ENCODE results near the gene ATP5F1E.

GRCh38 chr20:58986286-58986967 lies 45.7 kb downstream of the ATP5F1E start:
- no peak for TF ChIP-seq CTCF (IDR thresholded peaks at IDR 0.05)
- TF ChIP-seq POLR2AphosphoS5 (IDR thresholded peaks at IDR 0.05) = no peak
- TF ChIP-seq POLR2A (IDR thresholded peaks at IDR 0.05) = no peak

Data from upper lobe of left lung (tissue), 4 donors.